Breast epithelium (tissue), 3 donors: Measurements from ENCODE around the gene PDCD2.

ENCODE experiments used
- POLR2A ChIP-seq: fragments of 450-650 bp; IDR thresholded peaks from one replicate; pipeline ENCODE4 v1.6.1; 2016; ENCODE audit warnings: antibody characterized with exemption, mild to moderate bottlenecking, moderate library complexity
- TF ChIP-seq, protein P1 (sequence below), 3 donors: fragments of 450-650 bp; IDR thresholded peaks; one replicate each; pipeline ENCODE4 v1.5.1; 2016 to 2017; ENCODE audit warnings: antibody characterized with exemption in 3 of 3, mild to moderate bottlenecking in 3 of 3, moderate library complexity in 3 of 3

- TF ChIP-seq, protein P1, sequence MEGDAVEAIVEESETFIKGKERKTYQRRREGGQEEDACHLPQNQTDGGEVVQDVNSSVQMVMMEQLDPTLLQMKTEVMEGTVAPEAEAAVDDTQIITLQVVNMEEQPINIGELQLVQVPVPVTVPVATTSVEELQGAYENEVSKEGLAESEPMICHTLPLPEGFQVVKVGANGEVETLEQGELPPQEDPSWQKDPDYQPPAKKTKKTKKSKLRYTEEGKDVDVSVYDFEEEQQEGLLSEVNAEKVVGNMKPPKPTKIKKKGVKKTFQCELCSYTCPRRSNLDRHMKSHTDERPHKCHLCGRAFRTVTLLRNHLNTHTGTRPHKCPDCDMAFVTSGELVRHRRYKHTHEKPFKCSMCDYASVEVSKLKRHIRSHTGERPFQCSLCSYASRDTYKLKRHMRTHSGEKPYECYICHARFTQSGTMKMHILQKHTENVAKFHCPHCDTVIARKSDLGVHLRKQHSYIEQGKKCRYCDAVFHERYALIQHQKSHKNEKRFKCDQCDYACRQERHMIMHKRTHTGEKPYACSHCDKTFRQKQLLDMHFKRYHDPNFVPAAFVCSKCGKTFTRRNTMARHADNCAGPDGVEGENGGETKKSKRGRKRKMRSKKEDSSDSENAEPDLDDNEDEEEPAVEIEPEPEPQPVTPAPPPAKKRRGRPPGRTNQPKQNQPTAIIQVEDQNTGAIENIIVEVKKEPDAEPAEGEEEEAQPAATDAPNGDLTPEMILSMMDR (IDR thresholded peaks at IDR 0.05) = peak in 1 of 3 donors; percentile 22
- peak; percentile 27 for TF ChIP-seq POLR2A
Observed at GRCh38 chr6:170554013-170554795, 30.2 kb downstream of the PDCD2 start, which contains the start of gene TBP.
